Loucy (cell line): ENCODE data around the gene ARHGAP24.

Experiments
- CTCF ChIP-seq: fragments of 200-600 bp; sonication (generic); conservative IDR thresholded peaks from 2 replicates; pipeline ENCODE4 v1.5.1; 2014; ENCODE audit warnings: mild to moderate bottlenecking, antibody characterized with exemption, low read length
- EZH2phosphoT487 ChIP-seq: fragments of 200-600 bp; IDR thresholded peaks from 2 replicates; pipeline ENCODE4 v1.6.1; 2018; ENCODE audit warnings: antibody characterized with exemption, mild to moderate bottlenecking, moderate library complexity, borderline replicate concordance

GRCh38 chr4:85952528-85952927 is 477.6 kb downstream of the ARHGAP24 start:
- TF ChIP-seq CTCF (no peak), EZH2phosphoT487 (no peak)
